Measurements from ENCODE around the gene DCDC1.

Gene DCDC1

GRCh38 chr11:30814737-30815136 lies 554.8 kb downstream of the DCDC1 start:
- no peak for TF ChIP-seq CTCF (IDR thresholded peaks at IDR 0.05; ENCODE audit: extremely low read depth, missing control alignments)
- DNase-seq (ENCODE audit: low spot score), result no peak

All from GM20000 (cell line).